ENCODE data around the gene C5orf47.

GRCh38 chr5:174044466-174045254 lies 55.7 kb downstream of the C5orf47 start:
- no peak for TF ChIP-seq CTCF (IDR thresholded peaks at IDR 0.05; ENCODE audit: control extremely low read depth in 1 of 3, insufficient read depth in 1 of 3, low read depth in 1 of 3, low read length in 3 of 3)
- TF ChIP-seq SP1 (IDR thresholded peaks at IDR 0.05; ENCODE audit: low read depth, low read length): no peak
- TF ChIP-seq POLR2A (IDR thresholded peaks at IDR 0.05; ENCODE audit: control extremely low read depth in 1 of 2, low read depth in 2 of 2, low read length in 2 of 2): no peak
- no peak for TF ChIP-seq MAFK (IDR thresholded peaks at IDR 0.05; ENCODE audit: low read depth, low read length)
- no peak for TF ChIP-seq CBX5 (IDR thresholded peaks at IDR 0.05; ENCODE audit: low read depth, low read length)
- TF ChIP-seq YY1 (IDR thresholded peaks at IDR 0.05; ENCODE audit: low read depth, low read length): no peak
- no peak for TF ChIP-seq MAX (IDR thresholded peaks at IDR 0.05)
- TF ChIP-seq POLR2AphosphoS5 (IDR thresholded peaks at IDR 0.05; ENCODE audit: low read depth, low read length): no peak

All from H1 (cell line).